CD14-positive monocyte (primary cell): ENCODE measurements around the gene EPSTI1. TPM values are rescaled to one million over a fixed set of nuclear protein-coding genes. Genes with fewer than 3 reads are reported as not detected.

Experiments used
- DNase-seq, 3 donors: peaks; one replicate each; pipeline ENCODE4 v3.0.0-alpha.2; 2011 to 2022
- H2AFZ ChIP-seq: 2 replicates; pipeline ENCODE4 v1.6.0; 2012; ENCODE audit warnings: mild to moderate bottlenecking, low read depth, low read length, inconsistent platforms; ENCODE audit not compliant: insufficient read depth, poor library complexity, severe bottlenecking
- H3K27ac ChIP-seq, 2 donors: 1 replicate in 1 of 2; 2 replicates in 1 of 2; pipeline ENCODE4 v1.5.1; 2012 to 2013; ENCODE audit warnings: low read length in 2 of 2, control low read depth in 1 of 2, inconsistent platforms in 1 of 2, low read depth in 1 of 2, mild to moderate bottlenecking in 1 of 2
- H3K27me3 ChIP-seq, 2 donors: one replicate each; pipeline versions ENCODE4 v1.6.0 to v1.6.1; 2011 to 2013; ENCODE audit warnings: low read length in 2 of 2; ENCODE audit not compliant: control insufficient read depth in 2 of 2, insufficient read depth in 2 of 2
- H3K36me3 ChIP-seq, 2 donors: replicated peaks in 1 of 2; 1 replicate in 1 of 2; 2 replicates in 1 of 2; pipeline versions ENCODE4 v1.5.1 to v1.6.1; 2012 to 2013; ENCODE audit warnings: low read length in 2 of 2, control low read depth in 1 of 2, inconsistent platforms in 1 of 2, mild to moderate bottlenecking in 1 of 2; ENCODE audit not compliant: insufficient read depth in 2 of 2, control insufficient read depth in 1 of 2
- H3K4me1 ChIP-seq, 2 donors: 1 replicate in 1 of 2; 2 replicates in 1 of 2; pipeline versions ENCODE4 v1.5.1 to v1.6.1; 2012 to 2013; ENCODE audit warnings: low read length in 2 of 2, control low read depth in 1 of 2, inconsistent platforms in 1 of 2, mild to moderate bottlenecking in 1 of 2, moderate library complexity in 1 of 2; ENCODE audit not compliant: insufficient read depth in 2 of 2, control insufficient read depth in 1 of 2
- H3K4me2 ChIP-seq: replicated peaks from 2 replicates; pipeline ENCODE3; 2012; ENCODE audit warnings: low read length, moderate library complexity, mild to moderate bottlenecking; ENCODE audit not compliant: poor library complexity, severe bottlenecking; ENCODE audit errors: extremely low read depth
- H3K4me3 ChIP-seq, 3 experiments: fragments of 200-600 bp in 1 of 3; sonication (generic) in 1 of 3; replicated peaks in 1 of 3; 1 replicate in 2 of 3; 2 replicates in 1 of 3; pipeline ENCODE4 v1.5.1; 2011 to 2013; ENCODE audit warnings: low read length in 3 of 3, mild to moderate bottlenecking in 3 of 3, control low read depth in 2 of 3, low read depth in 2 of 3, inconsistent platforms in 1 of 3, moderate library complexity in 1 of 3
- H3K79me2 ChIP-seq: 2 replicates; pipeline ENCODE4 v1.6.0; 2012; ENCODE audit warnings: mild to moderate bottlenecking, control low read depth, inconsistent platforms, low read length, moderate library complexity; ENCODE audit not compliant: insufficient read depth
- H3K9ac ChIP-seq: 2 replicates; pipeline ENCODE4 v1.6.0; 2017; ENCODE audit warnings: low read length, mild to moderate bottlenecking; ENCODE audit not compliant: insufficient read depth, poor library complexity, severe bottlenecking
- H3K9me3 ChIP-seq, 2 donors: replicated peaks in 1 of 2; 1 replicate in 1 of 2; 2 replicates in 1 of 2; pipeline versions ENCODE4 v1.5.1 to v1.6.1; 2012 to 2013; ENCODE audit warnings: low read length in 2 of 2, control low read depth in 1 of 2; ENCODE audit not compliant: control insufficient read depth in 1 of 2, insufficient read depth in 1 of 2
- H4K20me1 ChIP-seq: 2 replicates; pipeline ENCODE4 v1.6.0; 2012; ENCODE audit warnings: mild to moderate bottlenecking, low read length, control low read depth, moderate library complexity; ENCODE audit not compliant: insufficient read depth
- H3K27ac Mint-ChIP-seq, 7 donors: one replicate each; pipeline ENCODE4 v1.8.0; 2020; ENCODE audit warnings: mild to moderate bottlenecking in 7 of 7, mixed read lengths in 7 of 7, moderate library complexity in 6 of 7, inconsistent platforms in 2 of 7
- H3K27me3 Mint-ChIP-seq, 3 donors: one replicate each; pipeline ENCODE4 v1.8.0; 2021 to 2022; ENCODE audit warnings: low read depth in 3 of 3, mild to moderate bottlenecking in 3 of 3, mixed read lengths in 3 of 3, moderate library complexity in 3 of 3, inconsistent platforms in 1 of 3
- H3K36me3 Mint-ChIP-seq, 2 donors: one replicate each; pipeline ENCODE4 v1.8.0; 2020; ENCODE audit warnings: mixed read lengths in 2 of 2, inconsistent platforms in 1 of 2, mild to moderate bottlenecking in 1 of 2
- H3K4me1 Mint-ChIP-seq: one replicate; pipeline ENCODE4 v1.8.0; 2020; ENCODE audit warnings: mild to moderate bottlenecking, mixed read lengths
- H3K4me3 Mint-ChIP-seq, 2 donors: one replicate each; pipeline ENCODE4 v1.8.0; 2020; ENCODE audit warnings: mild to moderate bottlenecking in 2 of 2, mixed read lengths in 2 of 2, moderate library complexity in 1 of 2
- H3K9me3 Mint-ChIP-seq, 7 donors: one replicate each; pipeline ENCODE4 v1.8.0; 2020 to 2022; ENCODE audit warnings: mixed read lengths in 7 of 7, mild to moderate bottlenecking in 6 of 7, moderate library complexity in 6 of 7, inconsistent platforms in 2 of 7
- CTCF ChIP-seq: fragments of 200-600 bp; IDR thresholded peaks from one replicate; pipeline ENCODE4 v1.8.0; 2022; ENCODE audit warnings: antibody characterized with exemption, mild to moderate bottlenecking
- WGBS: methylation state at CpG from one replicate; pipeline ENCODE4 v1.1.5; 2013; ENCODE audit warnings: missing lambda C conversion rate; ENCODE audit not compliant: insufficient coverage; 5-methylcytosine and 5-hydroxymethylcytosine counted together
- intact Hi-C, 2 donors: fragments of 100-400 bp; cut with micrococcal nuclease; formaldehyde crosslinking; loops; one replicate each; pipeline versions ENCODE4 v1.15.0 to v1.15.1; 2023
- polyA plus RNA-seq, 3 donors: library from polyadenylated mRNA; depleted of rRNA in 1 of 3; unstranded in 2 of 3; stranded (reverse) in 1 of 3; fragments of 300-500 nt in 2 of 3; fragments of >200 nt in 1 of 3; fragmentation: Illumina TruSeq in 2 of 3; gene quantifications; 1 replicate in 2 of 3; 2 replicates in 1 of 3; pipeline ENCODE4 v1.2.3, GENCODE V29; 2012 to 2021

EPSTI1 gene
- polyA plus RNA-seq, 3 donors = 14.6 to 19.9 (median 16.4) TPM

GRCh38 chr13:42926043-42926442, 66.0 kb downstream of the EPSTI1 start:
- no peaks in the 10 kb centered on the region for H3K4me1 ChIP-seq
- no peak overlapping the region for H3K9ac ChIP-seq
- peaks cover 14% of the 10 kb centered on the region for H4K20me1 ChIP-seq
- peaks cover 31 to 55% of the 10 kb centered on the region in 2 donors for H3K36me3 Mint-ChIP-seq
- TF ChIP-seq CTCF = no peak
- peaks cover 15 to 35% of the 10 kb centered on the region in 2 donors for H3K36me3 ChIP-seq
- no peak overlapping the region for H2AFZ ChIP-seq
- H3K4me1 Mint-ChIP-seq = peaks cover 3% of the 10 kb centered on the region
- no peak overlapping the region for H3K4me3 ChIP-seq
- 88% methylated on average over 2 of the region's 3 CpGs for WGBS
- intact Hi-C loops = no loop called here
- H3K27ac Mint-ChIP-seq = no peak overlapping the region
- H3K27me3 ChIP-seq = no peaks in the 10 kb centered on the region
- H3K79me2 ChIP-seq = no peaks in the 10 kb centered on the region
- no peaks in the 10 kb centered on the region for H3K9me3 ChIP-seq
- no peak overlapping the region for H3K4me2 ChIP-seq
- no peak overlapping the region for H3K4me3 Mint-ChIP-seq
- H3K27me3 Mint-ChIP-seq = peaks cover 0 to 2% (median 0%) of the 10 kb centered on the region in 3 donors
- peaks cover 0 to 6% (median 4%) of the 10 kb centered on the region in 7 donors for H3K9me3 Mint-ChIP-seq
- no peak overlapping the region for H3K27ac ChIP-seq
- no peak for DNase-seq

- H3K36me3 Mint-ChIP-seq = peaks cover 34 to 59% of the 10 kb centered on the region in 2 donors
- H3K4me3 ChIP-seq = no peak overlapping the region
- H4K20me1 ChIP-seq = peaks cover 14% of the 10 kb centered on the region
- no peaks in the 10 kb centered on the region for H3K9me3 ChIP-seq
- H3K4me1 Mint-ChIP-seq = peaks cover 3% of the 10 kb centered on the region
- no peak overlapping the region for H2AFZ ChIP-seq
- intact Hi-C loops = no loop called here
- H3K9ac ChIP-seq = no peak overlapping the region
- no peaks in the 10 kb centered on the region for H3K79me2 ChIP-seq
- peaks cover 0 to 6% (median 3%) of the 10 kb centered on the region in 7 donors for H3K9me3 Mint-ChIP-seq
- H3K27ac Mint-ChIP-seq = no peak overlapping the region
- TF ChIP-seq CTCF = no peak
- no peak overlapping the region for H3K27ac ChIP-seq
- no peak overlapping the region for H3K4me2 ChIP-seq
- H3K4me3 Mint-ChIP-seq = no peak overlapping the region
- H3K27me3 ChIP-seq = no peaks in the 10 kb centered on the region
- peaks cover 0 to 2% (median 0%) of the 10 kb centered on the region in 3 donors for H3K27me3 Mint-ChIP-seq
- WGBS = 100% methylated on average over 1 of the region's 2 CpGs
- peaks cover 15 to 35% of the 10 kb centered on the region in 2 donors for H3K36me3 ChIP-seq
- no peaks in the 10 kb centered on the region for H3K4me1 ChIP-seq
- DNase-seq = no peak
Observed at GRCh38 chr13:42925626-42926025, 66.4 kb downstream of the EPSTI1 start.
